GM13976 (cell line): ENCODE measurements around the gene DHRSX.

Source experiments
- DNase-seq: peaks from one replicate; pipeline ENCODE4 v3.0.0; 2012; ENCODE audit warnings: low spot score
- CTCF ChIP-seq: IDR thresholded peaks from 2 replicates; pipeline ENCODE4 v1.5.1; 2012; ENCODE audit warnings: borderline replicate concordance, mild to moderate bottlenecking; ENCODE audit not compliant: insufficient read depth; ENCODE audit errors: extremely low read depth, missing control alignments, control extremely low read depth
- in situ Hi-C: fragments of 300-500 bp; cut with MboI; formaldehyde crosslinking; loops from one replicate; pipeline ENCODE4 v1.12.0; 2022; ENCODE audit warnings: low sequenced_read_pairs, mixed read lengths, inconsistent platforms; ENCODE audit not compliant: unreplicated experiment

The DHRSX gene

GRCh38 chrX:2172359-2172758 lies 328.4 kb downstream of the DHRSX start:
- in situ Hi-C loops, result no loop called here
- no peak for DNase-seq
- no peak for TF ChIP-seq CTCF
